Left ventricle myocardium inferior (tissue), 1 donor: ENCODE data around the gene CTCF. TPM values are rescaled to one million over a fixed set of nuclear protein-coding genes. Genes with fewer than 3 reads are reported as not detected.

ENCODE experiments used
- DNase-seq: peaks from one replicate; pipeline ENCODE4 v3.0.0-alpha.2; 2020
- H3K27ac ChIP-seq: fragments of 200-600 bp; replicated peaks from 2 replicates; pipeline ENCODE4 v1.8.0; 2021
- H3K27me3 ChIP-seq: fragments of 200-600 bp; 2 replicates; pipeline ENCODE4 v1.8.0; 2021; ENCODE audit warnings: low read depth
- H3K36me3 ChIP-seq: fragments of 200-600 bp; 2 replicates; pipeline ENCODE4 v1.8.0; 2021
- H3K4me1 ChIP-seq: fragments of 200-600 bp; 2 replicates; pipeline ENCODE4 v1.8.0; 2021
- H3K4me3 ChIP-seq: fragments of 200-600 bp; 2 replicates; pipeline ENCODE4 v1.8.0; 2021; ENCODE audit warnings: mild to moderate bottlenecking, moderate library complexity
- H3K9me3 ChIP-seq: fragments of 200-600 bp; replicated peaks from 2 replicates; pipeline ENCODE4 v1.8.0; 2021
- intact Hi-C: fragments of 100-400 bp; cut with micrococcal nuclease; formaldehyde crosslinking; loops from one replicate; pipeline ENCODE4 v1.11.0; 2022
- total RNA-seq: library from RNA; stranded (reverse); fragmentation: NEBNext Ultra II Directional; extraction: Animal tissue kit (Norgen Biotek cat#: 25700); gene quantifications from one replicate; pipeline ENCODE4 v1.2.1, GENCODE V29; 2021
- TF ChIP-seq, protein P1 (sequence below): fragments of 200-600 bp; IDR thresholded peaks from 2 replicates; pipeline ENCODE4 v1.8.0; 2021; ENCODE audit warnings: antibody characterized with exemption, mild to moderate bottlenecking, borderline replicate concordance
- donor health status: DM: no; HTN: yes; CAD: no; lungs with severe emphysema.

CTCF gene
- total RNA-seq, 1 donor from 2014 or later, result 26.1 TPM

- peak overlapping the region; percentile 23 for H3K27ac ChIP-seq
- peaks cover 33% of the 10 kb centered on the region for H3K4me1 ChIP-seq
- no peak for DNase-seq
- TF ChIP-seq, protein P1, sequence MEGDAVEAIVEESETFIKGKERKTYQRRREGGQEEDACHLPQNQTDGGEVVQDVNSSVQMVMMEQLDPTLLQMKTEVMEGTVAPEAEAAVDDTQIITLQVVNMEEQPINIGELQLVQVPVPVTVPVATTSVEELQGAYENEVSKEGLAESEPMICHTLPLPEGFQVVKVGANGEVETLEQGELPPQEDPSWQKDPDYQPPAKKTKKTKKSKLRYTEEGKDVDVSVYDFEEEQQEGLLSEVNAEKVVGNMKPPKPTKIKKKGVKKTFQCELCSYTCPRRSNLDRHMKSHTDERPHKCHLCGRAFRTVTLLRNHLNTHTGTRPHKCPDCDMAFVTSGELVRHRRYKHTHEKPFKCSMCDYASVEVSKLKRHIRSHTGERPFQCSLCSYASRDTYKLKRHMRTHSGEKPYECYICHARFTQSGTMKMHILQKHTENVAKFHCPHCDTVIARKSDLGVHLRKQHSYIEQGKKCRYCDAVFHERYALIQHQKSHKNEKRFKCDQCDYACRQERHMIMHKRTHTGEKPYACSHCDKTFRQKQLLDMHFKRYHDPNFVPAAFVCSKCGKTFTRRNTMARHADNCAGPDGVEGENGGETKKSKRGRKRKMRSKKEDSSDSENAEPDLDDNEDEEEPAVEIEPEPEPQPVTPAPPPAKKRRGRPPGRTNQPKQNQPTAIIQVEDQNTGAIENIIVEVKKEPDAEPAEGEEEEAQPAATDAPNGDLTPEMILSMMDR, result no peak
- H3K4me3 ChIP-seq, result no peak overlapping the region
- H3K36me3 ChIP-seq, result peaks cover 5% of the 10 kb centered on the region
- no peaks in the 10 kb centered on the region for H3K9me3 ChIP-seq
- H3K27me3 ChIP-seq, result no peaks in the 10 kb centered on the region
- intact Hi-C loops, result loop anchor here (10.0 kb wide), 1 partner anchor 128 kb away; the partner anchor contains the start of genes RANBP10 and TSNAXIP1
Measured at GRCh38 chr16:67676939-67677338, 114.6 kb downstream of the CTCF start.

- Histone ChIP-seq H3K27ac (no peak overlapping the region), H3K4me1 (peaks cover 26% of the 10 kb centered on the region), H3K4me3 (no peak overlapping the region), H3K9me3 (no peaks in the 10 kb centered on the region), H3K27me3 (no peaks in the 10 kb centered on the region), H3K36me3 (peaks cover 5% of the 10 kb centered on the region)
- DNase-seq, result no peak
- TF ChIP-seq, protein P1, result no peak
- intact Hi-C loops, result loop anchor here (10.0 kb wide), 1 partner anchor 127 kb away; the partner anchor contains the start of genes RANBP10 and TSNAXIP1
Measured at GRCh38 chr16:67677712-67678111, 115.4 kb downstream of the CTCF start.

GRCh38 chr16:67678354-67679023 lies 116.2 kb downstream of the CTCF start:
- Histone ChIP-seq H3K9me3 (no peaks in the 10 kb centered on the region), H3K4me3 (no peak overlapping the region), H3K36me3 (peaks cover 5% of the 10 kb centered on the region), H3K4me1 (peaks cover 18% of the 10 kb centered on the region), H3K27ac (no peak overlapping the region), H3K27me3 (no peaks in the 10 kb centered on the region)
- DNase-seq, result no peak
- TF ChIP-seq, protein P1, result no peak
- intact Hi-C loops, result loop anchor here (10.0 kb wide), 1 partner anchor 126 kb away; the partner anchor contains the start of genes RANBP10 and TSNAXIP1

GRCh38 chr16:67679935-67680897 lies 117.9 kb downstream of the CTCF start:
- intact Hi-C loops, result loop anchor here (10.0 kb wide), 1 partner anchor 125 kb away; the partner anchor contains the start of genes RANBP10 and TSNAXIP1

DNA sequence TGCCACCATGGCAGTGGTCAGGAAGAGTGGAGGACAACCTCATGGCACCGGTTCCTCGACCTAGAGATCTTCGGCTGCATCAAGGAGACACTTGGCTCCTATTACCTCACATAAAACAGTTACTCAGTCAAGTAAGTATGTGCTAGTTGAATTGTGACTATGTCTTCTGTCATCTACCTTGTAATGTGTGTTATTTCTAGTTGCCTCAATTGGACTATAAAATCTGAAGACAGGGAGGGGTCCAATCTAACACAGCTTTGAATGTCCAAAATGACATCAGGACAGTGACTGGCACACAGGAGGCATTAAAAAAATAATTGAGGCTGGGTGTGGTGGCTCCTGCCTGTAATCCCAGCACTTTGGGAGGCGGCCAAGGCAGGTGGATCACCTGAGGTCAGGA lies 121.4 kb downstream of the CTCF start:
- TF ChIP-seq, protein P1, result no peak
- peaks cover 16% of the 10 kb centered on the region for H3K36me3 ChIP-seq
- peak overlapping the region; percentile 79 for H3K27ac ChIP-seq
- H3K4me3 ChIP-seq, result no peak overlapping the region
- H3K27me3 ChIP-seq, result no peaks in the 10 kb centered on the region
- intact Hi-C loops, result no loop called here
- no peak for DNase-seq
- H3K9me3 ChIP-seq, result no peaks in the 10 kb centered on the region
- H3K4me1 ChIP-seq, result peaks cover 23% of the 10 kb centered on the region

More at GRCh38 chr16:67679935-67680897, 117.9 kb downstream of the CTCF start:
- DNase-seq, result no peak
- H3K27me3 ChIP-seq, result no peaks in the 10 kb centered on the region
- H3K36me3 ChIP-seq, result peaks cover 12% of the 10 kb centered on the region
- TF ChIP-seq, protein P1, result no peak
- no peaks in the 10 kb centered on the region for H3K9me3 ChIP-seq
- no peak overlapping the region for H3K4me3 ChIP-seq
- H3K4me1 ChIP-seq, result peaks cover 18% of the 10 kb centered on the region
- no peak overlapping the region for H3K27ac ChIP-seq
